GM10248 (cell line): ENCODE results near the gene ZIC1.

Experiments used
- CTCF ChIA-PET: fragments of 300-600 bp; sonication (Branson Sonifier 250); formaldehyde crosslinking; extraction: SDS; loops from one replicate; lab custom pipeline; 2021; ENCODE audit warnings: antibody characterized with exemption; lab: Yijun Ruan, JAX
- POLR2A ChIA-PET: fragments of 350-650 bp; sonication (Branson Sonifier 250); formaldehyde crosslinking; extraction: SDS; loops from one replicate; lab custom pipeline; 2020; ENCODE audit warnings: antibody characterized with exemption; lab: Yijun Ruan, JAX
- DNase-seq: peaks from one replicate; pipeline ENCODE4 v3.0.0; 2012; ENCODE audit errors: extremely low spot score
- TF ChIP-seq, protein P1 (sequence below): IDR thresholded peaks from 2 replicates; pipeline ENCODE4 v1.5.1; 2012; ENCODE audit warnings: mild to moderate bottlenecking, low read depth; ENCODE audit errors: extremely low read depth, missing control alignments, control extremely low read depth

Gene ZIC1

DNA sequence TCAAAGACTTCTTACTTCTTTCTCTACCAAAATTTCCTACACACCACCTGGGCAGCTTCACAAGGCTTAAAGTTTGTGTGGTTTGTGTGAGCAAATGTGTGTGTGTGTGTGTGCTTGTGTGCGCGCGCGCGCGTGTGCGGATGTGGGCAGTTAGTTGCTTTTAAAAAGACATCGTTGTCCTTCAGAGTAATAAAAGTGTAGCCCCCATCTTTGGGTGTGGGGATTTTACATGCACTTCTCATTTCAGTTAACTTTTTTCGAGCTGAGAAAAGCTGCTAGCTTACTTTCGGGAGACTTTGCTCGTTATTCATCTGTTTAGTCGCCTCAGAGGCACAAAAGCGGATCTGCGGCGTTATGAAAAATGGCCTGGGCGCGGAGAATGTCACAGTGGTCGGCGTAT is 38.8 kb upstream of the ZIC1 start:
- TF ChIP-seq, protein P1, sequence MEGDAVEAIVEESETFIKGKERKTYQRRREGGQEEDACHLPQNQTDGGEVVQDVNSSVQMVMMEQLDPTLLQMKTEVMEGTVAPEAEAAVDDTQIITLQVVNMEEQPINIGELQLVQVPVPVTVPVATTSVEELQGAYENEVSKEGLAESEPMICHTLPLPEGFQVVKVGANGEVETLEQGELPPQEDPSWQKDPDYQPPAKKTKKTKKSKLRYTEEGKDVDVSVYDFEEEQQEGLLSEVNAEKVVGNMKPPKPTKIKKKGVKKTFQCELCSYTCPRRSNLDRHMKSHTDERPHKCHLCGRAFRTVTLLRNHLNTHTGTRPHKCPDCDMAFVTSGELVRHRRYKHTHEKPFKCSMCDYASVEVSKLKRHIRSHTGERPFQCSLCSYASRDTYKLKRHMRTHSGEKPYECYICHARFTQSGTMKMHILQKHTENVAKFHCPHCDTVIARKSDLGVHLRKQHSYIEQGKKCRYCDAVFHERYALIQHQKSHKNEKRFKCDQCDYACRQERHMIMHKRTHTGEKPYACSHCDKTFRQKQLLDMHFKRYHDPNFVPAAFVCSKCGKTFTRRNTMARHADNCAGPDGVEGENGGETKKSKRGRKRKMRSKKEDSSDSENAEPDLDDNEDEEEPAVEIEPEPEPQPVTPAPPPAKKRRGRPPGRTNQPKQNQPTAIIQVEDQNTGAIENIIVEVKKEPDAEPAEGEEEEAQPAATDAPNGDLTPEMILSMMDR = no peak
- ChIA-PET POLR2A (no interaction called here), CTCF (interaction anchor here (1.2 kb wide), 1 partner anchor 9 kb away, joined by 3 read pairs; no protein-coding TSS in a partner anchor)
- DNase-seq = no peak

- TF ChIP-seq, protein P1 = no peak
- no peak for DNase-seq
- POLR2A ChIA-PET = no interaction called here
- CTCF ChIA-PET = interaction anchor here (1.2 to 1.3 kb wide), 2 partner anchors 10 kb away, joined by 3 to 4 read pairs; no protein-coding TSS in a partner anchor
Observed at GRCh38 chr3:147371140-147371539, 38.0 kb upstream of the ZIC1 start.

DNA sequence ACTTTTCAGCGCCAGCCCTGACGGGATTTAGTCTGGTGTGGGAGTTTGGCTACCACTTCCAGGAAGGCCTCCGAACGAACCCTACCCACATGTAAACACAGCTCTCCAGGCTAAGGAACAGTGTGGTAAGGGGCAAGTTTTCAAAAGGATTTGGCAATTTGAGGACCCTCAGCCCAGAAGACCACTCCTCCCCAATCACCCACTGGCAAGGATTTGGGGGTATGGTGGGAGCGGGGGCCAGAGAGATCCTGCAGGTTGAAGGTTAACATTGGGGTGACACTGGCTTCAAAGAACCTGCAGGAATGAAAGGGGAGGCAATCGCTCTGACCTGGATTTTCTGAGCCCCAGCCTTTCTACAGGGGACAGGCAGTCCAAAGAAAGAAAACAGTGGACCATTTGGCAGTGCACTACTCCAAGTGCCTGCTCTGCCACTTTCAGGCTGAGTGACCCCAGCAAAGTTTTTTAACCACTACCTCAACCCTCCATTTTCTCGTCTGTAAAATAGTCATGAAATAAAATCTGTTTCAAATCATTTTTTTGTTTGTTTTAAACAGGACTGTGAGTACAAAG is 37.3 kb upstream of the ZIC1 start:
- DNase-seq = no peak
- CTCF ChIA-PET = interaction anchor here (1.3 kb wide), 1 partner anchor 10 kb away, joined by 4 read pairs; no protein-coding TSS in a partner anchor
- TF ChIP-seq, protein P1 = no peak
- POLR2A ChIA-PET = no interaction called here

- no peak for DNase-seq
- TF ChIP-seq, protein P1 = no peak
- POLR2A ChIA-PET = no interaction called here
- CTCF ChIA-PET = interaction anchor here (1.3 kb wide), 1 partner anchor 11 kb away, joined by 4 read pairs; no protein-coding TSS in a partner anchor
Observed at GRCh38 chr3:147372525-147373027, 36.6 kb upstream of the ZIC1 start.

- no peak for DNase-seq
- ChIA-PET POLR2A (no interaction called here), CTCF (no interaction called here)
- TF ChIP-seq, protein P1 = no peak
Observed at GRCh38 chr3:147373301-147373700, 35.9 kb upstream of the ZIC1 start.

- TF ChIP-seq, protein P1 = no peak
- ChIA-PET POLR2A (no interaction called here), CTCF (no interaction called here)
- DNase-seq = no peak
Observed at GRCh38 chr3:147377412-147378367, 31.5 kb upstream of the ZIC1 start.
